DMS 273 treated with DMSO at 0.1 percent for 48 hours (cell line): Measurements from ENCODE around the gene NDUFA13.

Experiments used
- DNase-seq: peaks from one replicate; lab custom pipeline; 2025; lab: John Stamatoyannopoulos, UW

NDUFA13 gene

GRCh38 chr19:19571071-19571786, 55.2 kb downstream of the NDUFA13 start:
- no peak for DNase-seq

- no peak for DNase-seq
Observed at GRCh38 chr19:19575411-19575810, 59.4 kb downstream of the NDUFA13 start.
